ENCODE measurements around the gene MAP7D1. TPM values are rescaled to one million over a fixed set of nuclear protein-coding genes. Genes with fewer than 3 reads are reported as not detected.

MAP7D1 gene
- total and polyA plus RNA-seq, 10 of the 15 experiments (the other 5 are each of a cell fraction or from before 2014, with no cell fraction given), result 4.4 to 97.6 (median 24.2) TPM

DNA sequence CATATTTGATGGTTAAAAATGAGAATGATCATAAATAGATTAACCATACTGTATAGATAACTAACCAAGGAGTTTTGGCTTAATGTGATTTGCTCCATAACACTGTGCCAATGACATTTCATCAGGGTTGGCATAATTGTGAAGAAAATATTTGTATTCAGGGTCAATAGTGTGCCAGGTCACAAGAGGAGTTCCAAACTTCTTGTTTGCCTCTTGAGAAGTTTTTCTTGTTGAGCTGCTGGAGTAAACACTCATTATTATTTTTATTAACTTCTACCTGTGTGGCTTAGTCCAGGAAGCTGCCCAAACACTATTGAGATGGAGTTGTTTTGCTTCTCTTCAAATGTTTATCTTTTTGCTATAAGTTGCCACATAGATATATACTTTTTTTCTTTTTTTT lies 7.5 kb downstream of the MAP7D1 start (continued):
- TF ChIP-seq CBX3 (IDR thresholded peaks at IDR 0.05; ENCODE audit: borderline replicate concordance, low read depth), result no peak

DNA sequence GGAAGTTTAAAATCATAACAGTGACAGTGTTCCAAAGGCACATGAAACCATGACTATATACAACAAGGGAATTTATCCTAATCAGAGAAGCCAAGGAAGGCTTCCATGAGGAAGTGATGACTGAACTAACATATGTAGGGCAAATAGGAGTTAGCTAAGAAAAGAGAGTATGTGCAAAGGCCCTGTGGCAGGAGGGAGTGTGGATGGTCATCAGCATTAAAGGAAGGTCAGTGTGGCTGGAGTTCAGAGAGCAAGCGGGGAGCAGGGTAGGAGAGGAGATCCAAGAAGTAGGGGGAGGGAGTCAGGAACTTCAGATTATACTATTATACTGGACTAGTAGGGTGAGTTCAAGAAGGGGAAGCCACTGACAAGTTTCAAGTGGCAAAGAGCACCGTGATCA lies 8.4 kb downstream of the MAP7D1 start:
- no peak for FAIRE-seq
- peaks cover 76% of the 10 kb centered on the region for H3K79me2 ChIP-seq (ENCODE audit: control insufficient read depth, insufficient read depth, low read length)
- no TSS peak for BruUV-seq (replicated peaks)
- intact Hi-C loops (cut with micrococcal nuclease; ENCODE audit: unreplicated experiment), result no loop called here
- ChIA-PET RAD21 (ENCODE audit: unreplicated experiment) (interaction anchor here (1.1 to 6.3 kb wide), 2 partner anchors 13 to 24 kb away, joined by 3 to 146 read pairs; partner anchors contain the start of gene TRAPPC3), SMC1A (ENCODE audit: uncharacterized antibody, unreplicated experiment) (interaction anchor here (7.3 to 7.5 kb wide), 2 partner anchors 14 to 24 kb away, joined by 67 to 135 read pairs; partner anchors contain the start of gene TRAPPC3), POLR2A (interaction anchor here (0.7 to 1.1 kb wide), 2 partner anchors 11 to 59 kb away, joined by 4 to 12 read pairs; no protein-coding TSS in a partner anchor), CTCF (interaction anchor here (2.0 to 7.3 kb wide), 2 partner anchors 14 to 23 kb away, joined by 16 to 136 read pairs; partner anchors contain the start of gene TRAPPC3)
- no peak for ATAC-seq
- in situ Hi-C loops (cut with MboI), result no loop called here
- no peak overlapping the region for H3K9ac ChIP-seq (ENCODE audit: control insufficient read depth, insufficient read depth, low read length)
- no peaks in the 10 kb centered on the region for H3K9me3 ChIP-seq (replicated peaks; ENCODE audit: control insufficient read depth, insufficient read depth, low read length)
- WGBS (ENCODE audit: insufficient coverage, insufficient replicate concordance, low lambda C conversion rate, missing lambda C conversion rate), result 52% methylated on average over 2 of the region's 2 CpGs
- no peaks in the 10 kb centered on the region for H3K27me3 ChIP-seq (replicated peaks in 1 of 2; ENCODE audit: control insufficient read depth in 2 of 2, insufficient read depth in 2 of 2, low read length in 1 of 2)
- H2AFZ ChIP-seq (ENCODE audit: control insufficient read depth, low read depth, low read length), result no peak overlapping the region
- no peak overlapping the region; the same call in 1 of the 2 replicates for H3K27ac ChIP-seq (ENCODE audit: control insufficient read depth, insufficient read depth)
- peak overlapping the region; percentile 7 for H3K4me2 ChIP-seq (ENCODE audit: control insufficient read depth, insufficient read depth)
- peaks cover 39% of the 10 kb centered on the region for H3K4me1 ChIP-seq (ENCODE audit: control insufficient read depth, insufficient read depth, low read length)
- peaks cover 0 to 3% of the 10 kb centered on the region in 2 experiments; a peak in 2 of 4 replicates for H3K36me3 ChIP-seq (ENCODE audit: control insufficient read depth in 2 of 2, insufficient read depth in 2 of 2, low read length in 1 of 2)
- no peak for DNase-seq (ENCODE audit: low read depth, low spot score)
- H4K20me1 ChIP-seq (ENCODE audit: control insufficient read depth, insufficient read depth), result no peaks in the 10 kb centered on the region
- H3K4me3 ChIP-seq, result 0 out of 2 replicates have a peak overlapping the region, but pooled peaks have one; percentile 22
- TF ChIP-seq ATF3 (IDR thresholded peaks at IDR 0.05; ENCODE audit: borderline replicate concordance, extremely low read depth, low read depth, low read length) (no peak), TBL1XR1 (IDR thresholded peaks at IDR 0.05; ENCODE audit: low read depth, low read length) (no peak), ZNF24 (IDR thresholded peaks at IDR 0.05) (no peak), RELB (IDR thresholded peaks at IDR 0.05; ENCODE audit: low read depth) (no peak), PAX5 (IDR thresholded peaks at IDR 0.05; ENCODE audit: borderline replicate concordance, low read depth, low read length) (no peak), HDAC2 (IDR thresholded peaks at IDR 0.05) (no peak), ZNF217 (IDR thresholded peaks at IDR 0.05) (no peak), RAD21 (IDR thresholded peaks at IDR 0.05; ENCODE audit: insufficient read depth, low read depth, low read length) (no peak), JUND (IDR thresholded peaks at IDR 0.05; ENCODE audit: low read depth, low read length) (no peak), EZH2 (IDR thresholded peaks at IDR 0.05; ENCODE audit: borderline replicate concordance, control insufficient read depth, low read depth, low read length) (no peak), SRF (IDR thresholded peaks at IDR 0.05; ENCODE audit: low read depth in 2 of 2, low read length in 2 of 2) (no peak), SP1 (IDR thresholded peaks at IDR 0.05; ENCODE audit: low read depth, low read length) (no peak), ETV6 (conservative IDR thresholded peaks at IDR 0.05 in 1 of 2, IDR thresholded peaks at IDR 0.05 in 1 of 2; ENCODE audit: borderline replicate concordance in 1 of 2, low read depth in 1 of 2) (no peak)
- TF ChIP-seq, protein P1, sequence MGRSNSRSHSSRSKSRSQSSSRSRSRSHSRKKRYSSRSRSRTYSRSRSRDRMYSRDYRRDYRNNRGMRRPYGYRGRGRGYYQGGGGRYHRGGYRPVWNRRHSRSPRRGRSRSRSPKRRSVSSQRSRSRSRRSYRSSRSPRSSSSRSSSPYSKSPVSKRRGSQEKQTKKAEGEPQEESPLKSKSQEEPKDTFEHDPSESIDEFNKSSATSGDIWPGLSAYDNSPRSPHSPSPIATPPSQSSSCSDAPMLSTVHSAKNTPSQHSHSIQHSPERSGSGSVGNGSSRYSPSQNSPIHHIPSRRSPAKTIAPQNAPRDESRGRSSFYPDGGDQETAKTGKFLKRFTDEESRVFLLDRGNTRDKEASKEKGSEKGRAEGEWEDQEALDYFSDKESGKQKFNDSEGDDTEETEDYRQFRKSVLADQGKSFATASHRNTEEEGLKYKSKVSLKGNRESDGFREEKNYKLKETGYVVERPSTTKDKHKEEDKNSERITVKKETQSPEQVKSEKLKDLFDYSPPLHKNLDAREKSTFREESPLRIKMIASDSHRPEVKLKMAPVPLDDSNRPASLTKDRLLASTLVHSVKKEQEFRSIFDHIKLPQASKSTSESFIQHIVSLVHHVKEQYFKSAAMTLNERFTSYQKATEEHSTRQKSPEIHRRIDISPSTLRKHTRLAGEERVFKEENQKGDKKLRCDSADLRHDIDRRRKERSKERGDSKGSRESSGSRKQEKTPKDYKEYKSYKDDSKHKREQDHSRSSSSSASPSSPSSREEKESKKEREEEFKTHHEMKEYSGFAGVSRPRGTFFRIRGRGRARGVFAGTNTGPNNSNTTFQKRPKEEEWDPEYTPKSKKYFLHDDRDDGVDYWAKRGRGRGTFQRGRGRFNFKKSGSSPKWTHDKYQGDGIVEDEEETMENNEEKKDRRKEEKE (IDR thresholded peaks at IDR 0.05), result no peak
